ENCODE results near the gene ISLR.

Gene ISLR

DNA sequence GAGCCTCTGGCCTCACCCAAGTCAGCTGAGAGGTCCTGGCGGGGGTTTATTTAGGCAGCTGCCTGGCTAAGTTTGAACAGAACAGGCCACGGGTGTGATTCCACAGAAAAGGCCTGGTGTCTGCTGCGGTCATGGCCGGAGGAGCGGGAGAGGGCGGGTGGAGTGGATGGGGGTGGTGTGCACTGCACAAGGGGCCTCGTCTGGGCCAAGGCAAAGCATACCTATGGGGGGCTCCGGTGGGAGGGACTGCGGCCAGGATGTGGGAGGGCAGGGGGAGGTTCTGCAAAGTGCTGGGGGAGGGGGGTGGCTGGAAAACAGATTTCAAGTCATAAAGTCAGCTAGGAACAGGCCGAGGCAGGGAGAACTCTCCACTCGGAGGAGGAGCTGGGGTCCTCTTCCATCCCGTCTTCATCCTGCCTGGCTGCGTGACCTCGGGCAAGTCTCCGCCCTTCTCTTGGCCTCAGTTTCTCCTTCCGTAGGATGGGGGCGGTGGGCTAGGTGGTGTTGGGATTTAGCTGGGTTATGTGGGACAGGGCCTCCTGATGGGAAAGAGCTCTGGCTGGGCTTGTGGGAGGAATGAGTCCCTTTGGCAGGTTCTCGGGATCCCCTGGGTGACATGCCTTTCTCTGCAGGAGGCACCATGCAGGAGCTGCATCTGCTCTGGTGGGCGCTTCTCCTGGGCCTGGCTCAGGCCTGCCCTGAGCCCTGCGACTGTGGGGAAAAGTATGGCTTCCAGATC lies 878 bp downstream of the ISLR start:
- no peak for DNase-seq

- no peak for DNase-seq
These were observed 1.4 kb downstream of the ISLR start for GRCh38 chr15:74174958-74175253.

- no peak for DNase-seq
These were observed 2.0 kb downstream of the ISLR start for GRCh38 chr15:74175271-74176191.

DNA sequence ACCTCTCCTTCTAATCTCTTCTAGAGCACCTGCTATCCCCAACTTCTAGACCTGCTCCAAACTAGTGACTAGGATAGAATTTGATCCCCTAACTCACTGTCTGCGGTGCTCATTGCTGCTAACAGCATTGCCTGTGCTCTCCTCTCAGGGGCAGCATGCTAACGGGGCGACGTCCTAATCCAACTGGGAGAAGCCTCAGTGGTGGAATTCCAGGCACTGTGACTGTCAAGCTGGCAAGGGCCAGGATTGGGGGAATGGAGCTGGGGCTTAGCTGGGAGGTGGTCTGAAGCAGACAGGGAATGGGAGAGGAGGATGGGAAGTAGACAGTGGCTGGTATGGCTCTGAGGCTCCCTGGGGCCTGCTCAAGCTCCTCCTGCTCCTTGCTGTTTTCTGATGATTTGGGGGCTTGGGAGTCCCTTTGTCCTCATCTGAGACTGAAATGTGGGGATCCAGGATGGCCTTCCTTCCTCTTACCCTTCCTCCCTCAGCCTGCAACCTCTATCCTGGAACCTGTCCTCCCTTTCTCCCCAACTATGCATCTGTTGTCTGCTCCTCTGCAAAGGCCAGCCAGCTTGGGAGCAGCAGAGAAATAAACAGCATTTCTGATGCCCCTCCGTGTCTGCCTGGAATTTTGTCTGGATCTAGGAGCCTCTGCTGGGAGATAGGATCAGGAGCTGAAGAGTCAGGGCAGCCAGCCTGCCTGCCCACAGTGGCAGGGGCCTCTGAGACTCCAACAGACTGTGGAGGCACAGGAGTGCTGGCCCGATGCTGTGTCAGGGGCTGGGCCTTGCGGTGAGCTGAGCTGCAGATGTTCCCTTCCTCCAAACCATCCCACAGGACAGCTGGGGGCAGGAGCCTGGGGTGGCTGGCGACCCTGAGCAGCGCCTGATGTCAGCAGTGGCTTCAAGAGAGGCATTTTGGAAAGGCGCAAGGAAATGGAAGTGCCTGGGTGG lies 3.0 kb downstream of the ISLR start:
- no peak for DNase-seq

GRCh38 chr15:74178326-74179100 lies 5.0 kb downstream of the ISLR start:
- no peak for DNase-seq

DNA sequence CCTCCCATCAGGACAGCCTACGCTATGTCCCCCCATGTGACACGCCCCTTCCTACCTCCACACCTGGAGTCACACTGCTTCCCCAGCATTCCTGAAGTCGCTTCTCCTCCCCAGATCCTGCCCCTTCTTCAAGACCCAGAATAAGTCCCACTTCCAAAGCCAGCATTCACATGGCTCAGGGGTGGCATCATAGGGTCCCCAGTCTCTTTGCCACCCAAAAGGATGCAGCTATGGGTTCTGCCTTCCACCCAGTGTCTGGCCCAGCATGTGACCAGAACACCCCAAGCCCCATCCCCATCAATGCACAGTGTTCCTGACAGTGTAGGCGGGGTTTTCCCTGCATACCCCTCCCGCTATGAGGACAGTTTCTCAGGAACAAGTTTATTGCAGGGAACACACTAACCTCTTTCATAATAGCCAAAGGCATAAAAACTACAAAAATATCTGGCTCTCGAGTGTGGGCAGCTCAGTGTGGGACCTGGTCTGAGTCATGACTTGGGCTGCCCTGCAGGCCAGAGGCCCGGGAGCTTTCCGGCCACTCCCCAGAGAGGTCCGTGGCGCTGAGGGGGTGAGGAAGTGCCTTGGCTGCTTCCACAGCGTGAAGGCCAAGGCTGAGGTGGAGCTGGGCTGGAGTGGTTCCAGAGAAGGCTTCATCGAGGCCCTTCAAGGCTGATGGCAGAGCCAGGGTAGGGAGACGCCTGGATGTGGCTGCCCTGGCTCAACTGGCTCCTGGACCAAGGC lies 5.8 kb downstream of the ISLR start:
- DNase-seq = no peak

DNA sequence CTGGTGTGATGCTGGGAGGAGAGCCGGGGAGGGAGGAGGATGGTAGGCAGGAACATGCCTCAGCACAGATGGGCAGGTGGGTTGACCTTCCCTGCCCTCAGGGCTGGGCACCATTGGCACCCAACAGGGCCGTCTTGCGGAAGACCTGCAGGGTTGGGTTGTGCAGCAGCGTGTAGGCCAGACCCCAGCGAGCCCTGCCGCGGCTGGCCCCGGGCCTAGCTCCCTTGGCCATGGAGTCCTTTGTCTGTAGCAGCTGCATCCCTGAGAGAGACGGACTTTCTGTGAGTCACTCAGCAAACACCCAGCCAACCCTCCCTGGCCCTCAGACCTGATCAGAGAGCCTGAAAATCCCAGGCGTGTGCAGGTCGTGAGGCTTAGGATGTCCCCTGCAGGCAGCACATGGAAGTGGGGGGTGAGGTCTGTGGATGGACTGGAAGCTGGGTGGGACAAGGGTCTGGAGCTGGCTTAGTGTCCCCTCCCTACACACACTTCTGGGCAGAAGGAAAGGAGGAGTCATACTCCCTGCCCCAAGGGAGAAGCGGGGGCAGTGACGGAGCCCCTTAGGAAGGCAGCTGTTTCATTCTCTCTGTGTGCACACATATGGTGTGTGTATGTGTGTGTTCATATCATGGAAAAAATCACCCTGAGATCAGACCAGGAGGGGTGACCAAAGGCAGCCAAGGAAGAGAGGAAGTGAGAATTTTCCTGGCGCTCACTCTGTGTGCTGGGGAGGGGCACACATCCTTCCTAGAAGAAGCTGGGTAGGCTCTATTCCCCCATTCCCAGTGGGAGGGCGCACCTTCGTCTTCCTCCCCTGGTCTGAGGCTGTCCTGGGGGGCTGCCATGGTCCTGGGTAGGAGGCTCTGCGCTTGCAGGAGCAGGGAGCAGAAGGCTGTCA lies 6.7 kb downstream of the ISLR start:
- DNase-seq = no peak

GRCh38 chr15:74180881-74181602 lies 7.5 kb downstream of the ISLR start:
- DNase-seq = no peak

- DNase-seq = no peak
These were observed 8.6 kb downstream of the ISLR start for GRCh38 chr15:74182131-74182530.

GRCh38 chr15:74184582-74185091 lies 11.1 kb downstream of the ISLR start:
- DNase-seq = no peak

DNA sequence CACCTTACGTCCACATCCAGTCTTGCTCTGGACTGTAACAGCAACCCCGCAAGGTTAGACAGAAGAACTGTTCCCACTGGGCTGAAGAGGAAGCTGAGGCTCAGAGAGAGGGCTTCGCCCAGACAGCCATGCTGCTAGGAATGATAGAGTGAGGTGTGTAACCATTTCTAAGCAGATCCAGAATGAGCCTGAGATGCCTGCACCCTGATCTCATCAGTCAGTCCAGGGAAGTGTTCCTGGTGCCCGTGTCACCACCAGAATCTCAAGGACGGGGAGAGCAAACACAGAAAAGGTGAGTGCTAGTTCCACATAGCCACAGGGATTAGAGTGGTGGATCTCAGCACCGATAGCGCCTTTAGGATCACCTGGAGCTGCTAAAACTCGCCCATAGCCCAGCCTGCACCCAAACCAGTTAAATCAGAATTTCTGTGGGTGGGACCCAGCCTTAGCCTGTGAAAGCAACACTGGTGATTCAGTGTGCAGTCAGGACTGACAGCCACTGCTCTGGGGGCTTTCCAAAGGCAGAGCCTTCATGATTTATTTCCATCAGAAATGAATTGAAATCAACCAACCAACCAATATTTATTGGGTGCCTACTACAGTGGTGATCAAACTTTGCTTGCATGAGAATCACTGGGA lies 12.3 kb downstream of the ISLR start:
- DNase-seq = no peak

DNA sequence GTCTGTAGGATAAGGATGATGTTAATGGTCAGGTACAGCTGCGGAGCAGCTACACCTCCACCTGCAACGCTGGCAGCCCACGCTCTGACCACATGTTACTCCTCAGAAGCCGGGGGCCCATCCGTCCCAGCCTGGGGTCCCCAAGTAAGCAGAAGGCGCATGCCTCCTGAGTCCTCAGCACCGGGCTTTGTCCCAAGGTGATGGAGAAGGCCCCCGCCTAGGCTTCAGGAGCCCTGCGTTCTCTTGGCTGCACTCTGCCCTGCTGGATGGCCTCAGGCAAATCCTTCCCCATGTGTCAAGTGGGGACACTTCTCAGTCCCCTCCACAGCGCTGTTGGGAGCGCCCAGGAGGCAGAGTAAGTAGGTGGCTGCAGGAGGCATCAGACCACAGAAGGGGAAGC lies 14.7 kb downstream of the ISLR start:
- DNase-seq = no peak

DNA sequence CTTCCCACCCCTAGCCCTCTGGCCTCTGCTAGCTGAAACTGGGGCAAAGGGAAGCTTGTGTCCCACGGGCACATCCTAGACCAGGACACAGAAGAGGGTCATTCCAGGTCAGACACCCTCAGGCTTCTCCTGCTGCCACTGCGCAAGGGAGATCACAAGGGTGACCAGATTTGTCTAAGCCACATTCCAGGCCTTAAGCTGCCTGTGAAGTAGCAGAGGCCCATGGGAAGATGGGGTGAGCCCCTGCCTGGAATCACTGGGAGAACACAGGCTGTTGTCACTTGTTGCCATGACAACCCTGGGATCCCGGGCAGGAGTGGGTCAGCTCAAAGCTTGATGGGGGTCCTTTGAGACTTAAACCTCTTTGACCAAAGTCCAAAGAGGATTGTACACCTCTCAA lies 18.3 kb downstream of the ISLR start:
- DNase-seq = no peak

GRCh38 chr15:74192751-74193150 lies 19.2 kb downstream of the ISLR start:
- no peak for DNase-seq

- no peak for DNase-seq
These were observed 19.8 kb downstream of the ISLR start for GRCh38 chr15:74193299-74193718.

- DNase-seq = no peak
These were observed 20.4 kb downstream of the ISLR start for GRCh38 chr15:74193905-74194304.

DNA sequence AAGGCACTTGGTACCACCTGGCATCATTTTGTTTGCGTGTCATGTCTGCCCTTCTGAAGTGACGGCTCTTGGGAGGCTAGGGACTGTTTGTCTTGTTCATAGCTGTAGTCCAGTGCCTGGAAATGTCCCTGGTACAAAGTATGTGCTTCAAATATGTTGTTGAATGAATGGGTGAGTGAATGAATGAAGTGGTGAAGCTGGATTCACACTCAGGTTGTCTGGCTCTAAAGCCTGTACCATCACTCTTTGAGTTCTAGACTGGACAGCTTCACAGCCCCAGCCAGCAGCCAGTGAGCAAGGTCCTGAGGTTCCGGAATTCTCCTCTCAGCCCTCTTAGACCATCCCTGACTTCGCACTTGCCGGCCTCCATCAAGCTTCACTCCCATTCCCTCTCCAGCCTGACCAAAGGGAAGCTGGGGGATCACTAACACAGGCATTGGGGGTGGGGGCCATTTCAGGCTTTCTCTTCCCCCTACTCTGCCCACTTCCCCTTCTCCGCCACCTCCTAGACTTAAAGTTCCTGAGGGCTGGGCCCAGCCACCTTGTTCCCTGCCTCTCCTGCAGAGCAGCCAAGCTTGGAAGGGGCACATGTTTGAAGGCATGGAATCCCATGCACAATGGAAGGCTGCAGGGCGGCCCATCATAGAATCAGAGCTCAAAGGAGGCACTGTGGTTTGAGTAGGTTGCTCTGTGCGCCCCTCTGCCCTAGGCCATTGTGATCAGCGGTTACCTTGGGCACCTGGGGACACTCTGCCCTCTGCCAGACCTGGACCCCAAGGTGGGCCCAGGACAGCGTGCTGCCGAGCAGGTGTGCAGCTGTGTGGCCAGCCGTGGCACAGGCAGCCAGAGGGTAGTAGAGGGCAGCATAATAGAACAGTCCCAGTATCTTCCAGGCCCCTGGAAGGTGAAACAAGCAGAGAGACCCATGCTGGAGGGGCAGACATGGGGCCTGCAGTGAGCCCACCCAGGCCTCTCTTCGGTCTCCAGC lies 21.4 kb downstream of the ISLR start:
- DNase-seq = no peak

GRCh38 chr15:74196175-74196574 lies 22.7 kb downstream of the ISLR start:
- DNase-seq = no peak
